ENCODE results near the gene TYW1B.
"Not testable (repeated sequence)": the region's sequence is repeated elsewhere in the genome, so short reads cannot be mapped to it uniquely, and the experiment has no call there.

Gene TYW1B

GRCh38 chr7:72546586-72547237, 281.3 kb downstream of the TYW1B start:
- not testable (repeated sequence) for DNase-seq

- DNase-seq = not testable (repeated sequence)
Observed at GRCh38 chr7:72544531-72544930, 283.5 kb downstream of the TYW1B start.

- no peak for DNase-seq
Observed at GRCh38 chr7:72540923-72541322, 287.1 kb downstream of the TYW1B start.

- no peak for DNase-seq
Observed at GRCh38 chr7:72540106-72540611, 287.8 kb downstream of the TYW1B start.

- DNase-seq = no peak
Observed at GRCh38 chr7:72539702-72540101, 288.3 kb downstream of the TYW1B start.

GRCh38 chr7:72538856-72539255, 289.1 kb downstream of the TYW1B start:
- no peak for DNase-seq

GRCh38 chr7:72538147-72538546, 289.9 kb downstream of the TYW1B start:
- no peak for DNase-seq

GRCh38 chr7:72536038-72536437, 292.0 kb downstream of the TYW1B start:
- not testable (repeated sequence) for DNase-seq

- DNase-seq = not testable (repeated sequence)
Observed at GRCh38 chr7:72531048-72531447, 297.0 kb downstream of the TYW1B start.

Measured in CD4-positive, alpha-beta T cell treated with Interleukin-15 for 1 hour (primary cell).